ENCODE measurements around the gene LDLRAD4.

DNA sequence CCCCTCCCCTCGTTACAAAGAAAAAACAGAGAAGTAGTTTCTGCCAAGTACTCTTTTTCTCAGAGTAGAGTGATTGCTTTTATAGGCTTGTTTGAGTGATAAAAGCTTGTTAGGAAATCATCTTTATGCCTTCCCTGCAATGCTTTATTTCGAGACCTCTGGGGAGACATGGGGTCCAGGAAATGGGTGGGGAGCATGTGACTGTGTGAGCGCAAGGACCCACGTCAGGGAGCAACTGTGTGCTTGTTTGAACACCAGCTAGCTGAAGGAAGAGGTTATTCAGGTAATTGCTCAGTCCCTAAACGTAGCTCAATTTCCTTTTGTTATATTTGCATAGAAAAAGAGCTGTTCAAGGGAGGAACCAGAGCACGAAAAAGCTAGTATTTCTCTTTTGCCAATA, 320.5 kb downstream of the LDLRAD4 start:
- TF ChIP-seq CTCF (IDR thresholded peaks at IDR 0.05), result no peak
- TF ChIP-seq POLR2A (IDR thresholded peaks at IDR 0.05), result no peak
- peak; percentile 70 to 74 for TF ChIP-seq EP300 (IDR thresholded peaks at IDR 0.05)

All from tibial nerve (tissue), 4 donors.